NCI-H2196 treated with DMSO at 0.1 percent for 48 hours (cell line): Measurements from ENCODE around the gene TGIF1.
"Not testable (repeated sequence)": the region's sequence is repeated elsewhere in the genome, so short reads cannot be mapped to it uniquely, and the experiment has no call there.

Source experiments
- DNase-seq: peaks from one replicate; lab custom pipeline; 2025; ENCODE audit not compliant: unreplicated experiment; lab: John Stamatoyannopoulos, UW

Gene TGIF1

GRCh38 chr18:3455090-3455635, 5.2 kb downstream of the TGIF1 start:
- no peak for DNase-seq

DNA sequence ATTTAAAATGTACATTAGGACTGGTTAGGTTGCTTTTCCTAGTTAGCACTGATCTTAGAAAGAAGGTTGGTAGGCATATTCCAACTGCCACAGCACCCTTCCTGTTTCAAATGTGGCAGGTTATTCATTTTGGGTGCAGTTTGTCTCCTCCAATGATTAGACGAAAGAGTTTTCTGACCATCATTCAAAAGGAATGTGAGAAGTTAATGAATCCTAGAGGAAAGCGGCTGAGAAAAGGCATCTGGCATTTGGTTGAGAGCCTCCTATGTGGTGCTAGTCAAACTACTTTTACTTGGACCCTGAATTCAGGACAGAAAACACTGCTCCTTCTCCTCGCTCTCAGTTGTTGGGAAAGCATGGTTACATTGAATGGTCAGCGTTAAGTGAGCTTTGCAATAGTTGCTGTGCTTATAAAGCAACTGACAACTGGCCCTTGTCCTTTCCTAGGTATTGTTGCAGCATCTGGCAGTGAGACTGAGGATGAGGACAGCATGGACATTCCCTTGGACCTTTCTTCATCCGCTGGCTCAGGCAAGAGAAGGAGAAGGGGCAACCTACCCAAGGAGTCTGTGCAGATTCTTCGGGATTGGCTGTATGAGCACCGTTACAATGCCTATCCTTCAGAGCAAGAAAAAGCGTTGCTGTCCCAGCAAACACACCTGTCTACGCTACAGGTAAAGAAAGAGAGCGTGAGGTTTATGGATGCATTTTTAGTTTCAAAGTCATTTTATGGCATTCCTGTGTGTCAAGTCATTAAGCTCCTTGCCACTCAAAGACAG, 6.1 kb downstream of the TGIF1 start:
- DNase-seq = peak; percentile 79

DNA sequence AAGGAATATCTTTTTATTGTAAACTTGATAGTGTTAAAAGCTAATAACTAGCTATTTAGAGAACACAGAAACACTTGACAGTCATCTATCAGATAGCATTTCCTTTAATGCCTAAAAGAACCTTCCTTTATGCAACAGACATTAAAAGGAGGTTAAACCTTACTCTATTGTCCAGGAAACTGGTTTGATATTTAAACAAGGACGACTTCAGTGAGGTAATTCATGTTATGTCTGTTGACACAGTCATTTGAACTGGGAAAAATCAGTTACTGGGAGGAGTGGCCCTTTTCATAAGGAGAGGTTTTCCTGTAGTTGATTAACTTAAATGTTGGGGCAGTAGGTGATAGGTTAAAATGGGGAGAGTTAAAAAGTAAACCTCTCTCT, 6.7 kb downstream of the TGIF1 start:
- DNase-seq = peak; percentile 88

GRCh38 chr18:3457261-3457724, 7.3 kb downstream of the TGIF1 start:
- DNase-seq = no peak

DNA sequence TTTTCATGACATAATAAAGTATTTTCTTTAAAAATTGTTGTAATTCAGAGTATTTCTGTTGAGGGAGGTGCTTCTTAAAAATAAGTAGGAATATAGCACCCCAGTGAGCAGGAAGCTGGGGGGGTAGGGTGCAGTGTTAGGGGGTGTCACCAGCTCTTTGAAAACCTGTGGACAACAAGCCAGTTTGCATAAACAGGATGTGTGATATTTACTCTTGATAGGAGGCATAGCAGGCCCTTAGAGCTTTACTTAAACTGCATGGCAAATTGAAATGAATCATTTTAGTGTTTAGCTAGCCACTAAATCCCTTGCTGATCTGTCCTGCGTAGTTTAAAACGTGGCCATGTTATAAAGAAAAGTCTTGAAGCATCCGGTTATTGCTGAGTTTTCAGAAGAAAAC, 8.4 kb downstream of the TGIF1 start:
- DNase-seq = no peak

- DNase-seq = no peak
Measured at GRCh38 chr18:3458952-3459853, 9.2 kb downstream of the TGIF1 start.

DNA sequence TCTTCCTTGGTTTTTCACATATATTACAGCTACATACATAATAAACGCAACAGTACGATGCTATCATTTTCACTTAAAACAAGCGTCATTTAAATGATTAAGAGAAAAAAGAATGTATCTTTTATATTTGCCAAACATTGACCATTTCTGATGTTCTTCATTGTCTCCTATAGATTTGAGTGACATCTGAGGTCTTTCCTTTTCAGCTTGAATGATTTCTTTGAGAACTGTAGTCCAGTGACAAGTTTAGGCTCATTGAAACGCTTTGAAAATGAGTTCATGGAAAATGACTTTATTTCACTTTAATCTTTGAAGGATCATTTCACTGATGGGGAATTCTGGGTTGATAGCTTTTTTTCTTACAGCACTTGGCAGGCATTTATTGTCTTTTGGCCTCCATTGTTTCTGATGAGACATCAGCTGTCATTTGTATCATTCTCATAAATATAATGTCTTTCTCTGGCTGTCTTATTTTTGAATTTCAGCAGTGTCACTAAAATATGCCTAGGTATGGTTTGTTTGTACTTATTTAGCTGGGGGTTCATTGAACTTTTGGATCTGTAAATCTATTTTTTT, 10.9 kb downstream of the TGIF1 start:
- no peak for DNase-seq

- no peak for DNase-seq
Measured at GRCh38 chr18:3461704-3462103, 11.7 kb downstream of the TGIF1 start.

DNA sequence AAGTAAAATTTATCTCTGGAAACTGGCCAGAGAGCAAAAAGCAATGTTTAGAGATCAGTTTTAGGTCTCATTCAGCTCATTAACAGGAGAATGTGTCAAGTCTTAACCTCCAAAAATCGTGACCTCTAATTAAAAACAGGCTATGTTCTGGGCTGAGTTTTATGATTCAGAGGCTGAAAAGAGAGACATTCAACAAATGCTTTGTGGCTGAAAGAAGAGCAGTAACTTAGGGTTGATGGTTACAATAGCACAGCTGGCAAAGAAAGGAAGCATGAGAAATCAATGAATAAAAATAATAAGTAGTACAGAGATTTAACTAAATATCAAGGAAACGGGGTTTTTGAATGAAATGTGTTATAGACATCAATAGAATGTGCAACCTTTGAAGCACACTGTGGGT, 13.1 kb downstream of the TGIF1 start:
- no peak for DNase-seq

DNA sequence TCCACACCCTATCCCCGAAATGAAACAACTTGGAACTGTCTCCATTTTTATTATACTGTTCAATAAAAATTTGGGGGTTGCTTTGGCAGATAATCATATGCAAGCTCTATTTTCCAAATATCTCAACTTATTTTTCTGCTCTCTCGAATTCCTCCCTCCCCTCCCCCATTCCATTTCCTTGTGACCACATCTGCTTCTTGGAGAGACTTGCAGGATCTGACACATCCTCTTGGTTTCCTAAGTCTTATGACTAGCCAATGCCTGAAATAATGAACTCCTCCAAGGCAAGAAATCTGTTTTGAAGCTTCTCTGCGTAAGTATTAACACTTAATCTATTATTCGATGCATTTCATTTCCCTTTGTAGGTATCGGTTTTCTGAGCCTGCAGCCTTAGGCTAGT, 16.1 kb downstream of the TGIF1 start:
- no peak for DNase-seq

DNA sequence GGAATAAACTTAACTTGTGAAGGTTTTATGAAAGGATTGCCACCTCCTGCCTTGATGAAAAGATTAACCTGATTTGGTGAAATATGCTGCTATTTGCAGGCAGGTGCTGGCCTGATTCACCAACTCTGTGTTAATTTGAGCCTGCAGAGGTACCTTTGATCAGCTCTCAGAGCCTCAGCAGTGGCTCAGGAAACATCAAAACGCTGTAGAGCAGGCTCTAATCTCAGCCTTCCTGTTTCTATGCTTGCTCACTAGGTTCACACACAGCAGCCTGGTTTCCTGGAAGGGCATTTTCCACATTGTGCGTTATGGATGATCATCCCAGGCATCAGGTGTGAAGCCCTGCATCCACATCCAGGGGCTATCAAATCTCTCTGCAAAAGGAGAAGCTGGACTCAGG, 16.9 kb downstream of the TGIF1 start:
- DNase-seq = no peak

DNA sequence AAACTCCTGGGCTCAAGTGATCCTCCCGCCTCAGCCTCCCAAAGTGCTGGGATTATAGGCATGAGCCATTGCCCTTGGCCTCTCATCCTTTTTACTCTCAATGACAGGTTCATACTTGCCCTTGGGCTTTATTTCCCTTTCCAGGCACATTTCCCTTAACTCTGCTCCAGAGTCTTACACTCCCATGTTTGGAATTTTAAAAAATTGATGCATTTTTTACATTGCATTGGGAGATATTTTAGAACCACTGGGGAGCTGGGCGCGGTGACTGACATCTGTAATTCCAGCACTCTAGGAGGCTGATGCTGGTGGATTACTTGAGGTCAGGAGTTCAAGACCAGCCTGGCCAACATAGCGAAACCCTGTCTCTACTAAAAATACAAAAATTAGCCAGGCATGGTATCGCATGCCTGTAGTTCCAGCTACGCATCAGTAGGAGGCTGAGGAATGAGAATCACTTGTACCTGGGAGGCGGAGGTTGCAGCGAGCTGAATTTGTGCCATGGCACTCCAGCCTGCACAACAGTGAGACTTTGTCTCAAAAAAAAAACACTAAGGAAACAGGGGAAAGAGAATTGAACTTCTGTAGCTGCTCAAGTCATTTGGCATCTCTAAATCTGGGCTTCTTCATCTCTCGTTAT, 18.2 kb downstream of the TGIF1 start:
- DNase-seq = no peak

DNA sequence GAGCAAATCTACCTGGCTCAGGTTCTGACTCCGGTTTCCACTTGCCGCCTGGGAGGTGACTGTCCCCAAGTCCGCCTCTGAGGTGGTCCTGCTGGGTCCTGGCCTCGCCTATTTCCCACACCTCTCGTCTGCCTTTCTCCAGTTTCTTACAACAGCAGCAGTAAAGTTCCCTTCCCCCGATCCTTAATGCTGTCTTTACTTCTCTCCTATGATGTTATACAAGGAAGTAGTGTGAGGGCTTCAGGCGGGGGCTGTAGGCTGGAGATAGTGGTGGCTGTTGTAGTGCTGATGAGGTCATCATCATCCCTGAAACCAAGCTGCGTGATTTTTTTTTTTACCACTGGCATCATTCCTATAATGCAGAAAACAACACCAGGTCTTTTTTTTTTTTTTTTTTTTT, 18.9 kb downstream of the TGIF1 start:
- peak; percentile 37 for DNase-seq

DNA sequence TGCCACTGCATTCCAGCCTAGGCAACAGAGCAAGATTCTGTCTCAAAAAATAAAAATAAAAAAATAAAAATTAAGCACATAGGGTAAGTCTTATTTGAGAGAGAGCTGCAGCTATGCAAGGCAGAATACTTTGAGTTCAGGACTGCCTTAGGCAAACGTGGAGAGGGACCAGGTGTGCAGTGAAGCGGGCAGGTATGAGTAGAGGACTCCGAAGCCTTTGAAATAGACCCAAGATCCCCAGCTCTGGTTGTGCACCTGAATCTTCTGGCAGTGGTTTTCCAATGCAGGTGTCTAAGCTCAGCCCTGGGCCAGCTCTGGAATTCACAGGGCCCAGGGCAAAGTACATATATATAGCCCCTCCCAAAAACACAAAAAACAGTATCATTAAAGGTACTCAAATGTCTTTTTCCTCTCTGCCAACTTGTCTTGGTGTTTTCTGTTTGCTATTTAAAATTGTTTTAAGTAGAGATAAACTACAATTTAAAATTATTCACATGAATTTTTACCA, 21.2 kb downstream of the TGIF1 start:
- DNase-seq = no peak

DNA sequence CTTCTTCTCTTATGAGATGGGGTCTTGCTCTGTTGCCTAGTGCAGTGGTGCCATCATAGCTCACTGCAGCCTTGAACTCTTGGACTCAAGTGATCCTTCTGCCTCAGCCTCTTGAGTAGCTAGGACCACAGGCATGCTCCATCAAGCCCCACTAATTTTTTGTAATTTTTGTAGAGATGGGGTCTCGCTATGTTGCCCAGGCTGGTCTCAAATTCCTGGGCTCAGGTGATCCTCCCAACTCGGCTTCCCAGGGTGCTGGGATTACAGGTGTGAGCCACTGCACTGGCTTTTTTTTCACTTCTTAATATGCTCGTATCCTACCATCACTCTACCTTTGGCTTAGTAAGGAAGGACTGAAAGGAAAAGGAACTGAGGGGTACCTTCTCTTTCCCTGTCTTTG, 22.1 kb downstream of the TGIF1 start:
- DNase-seq = not testable (repeated sequence)

DNA sequence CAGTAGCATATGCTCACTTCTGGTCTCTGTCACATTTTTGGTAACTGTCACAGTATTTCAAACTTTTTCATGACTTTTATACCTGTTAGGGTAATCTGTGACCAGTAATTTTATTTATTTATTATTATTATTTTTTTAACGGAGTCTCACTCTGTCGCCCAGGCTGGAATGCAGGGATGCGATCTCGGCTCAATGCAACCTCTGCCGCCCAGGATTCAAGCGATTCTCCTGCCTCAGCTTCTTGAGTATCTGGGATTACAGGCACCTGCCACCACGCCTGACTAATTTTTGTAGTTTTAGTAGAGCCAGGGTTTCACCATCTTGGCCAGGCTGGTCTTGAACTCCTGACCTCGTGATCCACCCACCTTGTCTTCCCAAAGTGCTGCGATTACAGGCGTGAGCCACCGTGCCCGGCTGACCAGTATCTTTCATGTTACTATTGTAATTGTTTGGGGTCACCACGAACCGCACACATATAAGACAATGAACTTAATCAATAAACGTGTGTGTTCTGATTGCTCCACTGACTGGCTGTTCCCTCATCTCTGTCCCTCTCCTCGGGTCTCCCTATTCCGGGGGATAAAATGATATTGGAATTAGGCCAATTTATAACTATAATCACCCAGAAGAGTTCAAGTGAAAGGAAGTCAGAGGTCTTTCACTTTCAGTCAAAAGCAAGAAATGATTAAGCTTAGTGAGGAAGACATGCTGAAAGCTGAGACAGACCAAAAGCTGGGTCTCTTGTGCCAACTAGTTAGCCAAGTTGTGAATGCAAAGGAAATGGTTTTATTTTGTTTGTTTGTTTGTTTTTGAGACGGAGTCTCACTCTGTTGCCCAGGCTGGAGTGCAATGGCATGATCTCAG, 22.9 kb downstream of the TGIF1 start:
- DNase-seq = no peak

GRCh38 chr18:3478262-3478978, 28.4 kb downstream of the TGIF1 start:
- no peak for DNase-seq

GRCh38 chr18:3479978-3480509, 30.1 kb downstream of the TGIF1 start:
- no peak for DNase-seq
